ENCODE data around the gene SERPINB3. TPM values are rescaled to one million over a fixed set of nuclear protein-coding genes. Genes with fewer than 3 reads are reported as not detected.

The SERPINB3 gene
- total and polyA plus RNA-seq, 2 of the 8 experiments (the other 6 are each of a cell fraction or from before 2014, with no cell fraction given) = 0.17 to 0.18 TPM

GRCh38 chr18:63684718-63685117 lies 23.0 kb upstream of the SERPINB3 start:
- H2BK120ac ChIP-seq (replicated peaks; ENCODE audit: low read depth, low read length) = no peak overlapping the region
- H3K79me2 ChIP-seq (ENCODE audit: control insufficient read depth in 1 of 2, insufficient read depth in 2 of 2, low read length in 2 of 2) = no peaks in the 10 kb centered on the region
- no peaks in the 10 kb centered on the region for H3K9me3 ChIP-seq (ENCODE audit: insufficient read depth in 2 of 2, low read depth in 1 of 2, low read length in 1 of 2)
- no peak for DNase-seq (ENCODE audit: low read depth in 1 of 2, low spot score in 2 of 2)
- H3K4me3 ChIP-seq (ENCODE audit: extremely low read depth in 1 of 4, insufficient read depth in 2 of 4, low read depth in 3 of 4, low read length in 4 of 4) = no peak overlapping the region
- H3K27me3 ChIP-seq (replicated peaks in 1 of 4; ENCODE audit: control insufficient read depth in 3 of 4, extremely low read depth in 1 of 4, insufficient read depth in 3 of 4, low read length in 3 of 4) = no peaks in the 10 kb centered on the region
- ChIA-PET POLR2A (ENCODE audit: partially characterized antibody) (no interaction called here), CTCF (ENCODE audit: partially characterized antibody) (interaction anchor here (1.1 to 2.0 kb wide), 4 partner anchors 57 to 167 kb away, joined by 3 to 10 read pairs (median 4); no protein-coding TSS in a partner anchor)
- H2AFZ ChIP-seq (ENCODE audit: low read length) = no peak overlapping the region
- no peak overlapping the region for H2BK20ac ChIP-seq (ENCODE audit: low read length)
- no peak overlapping the region for H3K4ac ChIP-seq (replicated peaks; ENCODE audit: insufficient read length, low read depth, low read length)
- no peak overlapping the region for H3K56ac ChIP-seq (replicated peaks; ENCODE audit: insufficient read length, low read depth, low read length)
- no peak overlapping the region for H4K91ac ChIP-seq (replicated peaks; ENCODE audit: insufficient read length, low read length)
- no peak overlapping the region for H3K23ac ChIP-seq (ENCODE audit: insufficient read length)
- WGBS, 2 experiments (ENCODE audit: extremely low coverage in 1 of 2, insufficient coverage in 1 of 2, insufficient read length in 1 of 2, insufficient replicate concordance in 2 of 2, low coverage in 1 of 2, low lambda C conversion rate in 2 of 2, missing lambda C conversion rate in 1 of 2) = 95% methylated on average over 3 of the region's 3 CpGs; no CpG with 5 or more reads in 1 of the 2 experiments
- no peak overlapping the region for H4K5ac ChIP-seq (ENCODE audit: insufficient read length, low read depth, low read length)
- no peak overlapping the region for H2BK5ac ChIP-seq (ENCODE audit: low read depth, low read length)
- no peak overlapping the region for H3K9ac ChIP-seq (replicated peaks in 1 of 4; ENCODE audit: extremely low read depth in 1 of 4, low read depth in 3 of 4, low read length in 3 of 4)
- H3K36me3 ChIP-seq (ENCODE audit: control insufficient read depth in 2 of 4, insufficient read depth in 4 of 4, low read length in 3 of 4) = no peaks in the 10 kb centered on the region
- H3K18ac ChIP-seq (ENCODE audit: extremely low read depth, low read length) = no peak overlapping the region
- peaks cover 1 to 6% (median 5%) of the 10 kb centered on the region in 4 experiments; a peak in 4 of 7 replicates for H3K4me1 ChIP-seq (replicated peaks in 1 of 4; ENCODE audit: control insufficient read depth in 3 of 4, insufficient read depth in 4 of 4, low read length in 3 of 4)
- H2BK12ac ChIP-seq (ENCODE audit: low read depth, low read length) = no peak overlapping the region
- H4K8ac ChIP-seq (ENCODE audit: extremely low read depth, insufficient read depth, low read length) = no peak overlapping the region; the same call in 1 of the 2 replicates
- H3K27ac ChIP-seq (ENCODE audit: low read depth, low read length) = no peak overlapping the region
- H3K23me2 ChIP-seq (ENCODE audit: low read depth, low read length) = no peaks in the 10 kb centered on the region; the same call in 1 of the 2 replicates
- no peak overlapping the region for H3K4me2 ChIP-seq (ENCODE audit: insufficient read depth in 1 of 2, low read depth in 2 of 2, low read length in 2 of 2)
- no peaks in the 10 kb centered on the region for H4K20me1 ChIP-seq (replicated peaks in 1 of 2; ENCODE audit: control insufficient read depth in 1 of 2, insufficient read depth in 2 of 2, low read length in 2 of 2)
- FAIRE-seq = no peak
- H3K79me1 ChIP-seq (ENCODE audit: low read depth, low read length) = no peaks in the 10 kb centered on the region
- H2BK15ac ChIP-seq (ENCODE audit: low read length) = no peak overlapping the region
- H2AK5ac ChIP-seq (ENCODE audit: low read depth, low read length) = no peak overlapping the region
- no peak overlapping the region for H3K14ac ChIP-seq (ENCODE audit: insufficient read length)
- TF ChIP-seq CREB1 (IDR thresholded peaks at IDR 0.05) (no peak), SIRT6 (IDR thresholded peaks at IDR 0.05; ENCODE audit: low read length) (no peak), SIN3A (conservative IDR thresholded peaks at IDR 0.05 in 1 of 2, IDR thresholded peaks at IDR 0.05 in 1 of 2; ENCODE audit: low read depth in 1 of 2, low read length in 2 of 2) (no peak), GTF2F1 (IDR thresholded peaks at IDR 0.05; ENCODE audit: borderline replicate concordance, low read depth, low read length) (no peak), KDM5A (IDR thresholded peaks at IDR 0.05; ENCODE audit: low read length) (no peak), HDAC6 (IDR thresholded peaks at IDR 0.05; ENCODE audit: low read depth, low read length) (no peak), TEAD4 (IDR thresholded peaks at IDR 0.05; ENCODE audit: low read depth, low read length) (no peak), HDAC2 (IDR thresholded peaks at IDR 0.05; ENCODE audit: borderline replicate concordance in 1 of 2, low read depth in 2 of 2, low read length in 2 of 2) (no peak), CTBP2 (IDR thresholded peaks at IDR 0.05; ENCODE audit: borderline replicate concordance, insufficient read depth, insufficient read length, low read length) (no peak), ASH2L (IDR thresholded peaks at IDR 0.05; ENCODE audit: low read length) (no peak), RAD21 (IDR thresholded peaks at IDR 0.05 in 1 of 2, conservative IDR thresholded peaks at IDR 0.05 in 1 of 2; ENCODE audit: low read depth in 2 of 2, low read length in 2 of 2) (no peak), SAP30 (IDR thresholded peaks at IDR 0.05; ENCODE audit: insufficient read depth, insufficient replicate concordance, low read length) (no peak), CBX8 (IDR thresholded peaks at IDR 0.05; ENCODE audit: borderline replicate concordance, low read depth, low read length) (no peak)
